Measurements from ENCODE around the gene PAX7. TPM values are rescaled to one million over a fixed set of nuclear protein-coding genes. Genes with fewer than 3 reads are reported as not detected.

PAX7 gene
- total RNA-seq, 2 donors from 2014 or later, result not detected

- no peak for DNase-seq
- Histone ChIP-seq H3K4me3 (no peak overlapping the region), H3K9me3 (no peaks in the 10 kb centered on the region), H3K27ac (no peak overlapping the region), H3K36me3 (replicated peaks in 1 of 2; ENCODE audit: insufficient read depth in 1 of 2, low read depth in 2 of 2) (no peaks in the 10 kb centered on the region), H3K27me3 (no peaks in the 10 kb centered on the region), H3K4me1 (no peaks in the 10 kb centered on the region)
- TF ChIP-seq, protein P1, sequence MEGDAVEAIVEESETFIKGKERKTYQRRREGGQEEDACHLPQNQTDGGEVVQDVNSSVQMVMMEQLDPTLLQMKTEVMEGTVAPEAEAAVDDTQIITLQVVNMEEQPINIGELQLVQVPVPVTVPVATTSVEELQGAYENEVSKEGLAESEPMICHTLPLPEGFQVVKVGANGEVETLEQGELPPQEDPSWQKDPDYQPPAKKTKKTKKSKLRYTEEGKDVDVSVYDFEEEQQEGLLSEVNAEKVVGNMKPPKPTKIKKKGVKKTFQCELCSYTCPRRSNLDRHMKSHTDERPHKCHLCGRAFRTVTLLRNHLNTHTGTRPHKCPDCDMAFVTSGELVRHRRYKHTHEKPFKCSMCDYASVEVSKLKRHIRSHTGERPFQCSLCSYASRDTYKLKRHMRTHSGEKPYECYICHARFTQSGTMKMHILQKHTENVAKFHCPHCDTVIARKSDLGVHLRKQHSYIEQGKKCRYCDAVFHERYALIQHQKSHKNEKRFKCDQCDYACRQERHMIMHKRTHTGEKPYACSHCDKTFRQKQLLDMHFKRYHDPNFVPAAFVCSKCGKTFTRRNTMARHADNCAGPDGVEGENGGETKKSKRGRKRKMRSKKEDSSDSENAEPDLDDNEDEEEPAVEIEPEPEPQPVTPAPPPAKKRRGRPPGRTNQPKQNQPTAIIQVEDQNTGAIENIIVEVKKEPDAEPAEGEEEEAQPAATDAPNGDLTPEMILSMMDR (IDR thresholded peaks at IDR 0.05), result no peak
- ATAC-seq, result no peak
- WGBS, 2 donors, result 60 to 61% methylated on average over 5 of the region's 5 CpGs
- intact Hi-C loops (cut with DNase I), result no loop called here
Measured at GRCh38 chr1:18747671-18748070, 117.0 kb downstream of the PAX7 start.

DNA sequence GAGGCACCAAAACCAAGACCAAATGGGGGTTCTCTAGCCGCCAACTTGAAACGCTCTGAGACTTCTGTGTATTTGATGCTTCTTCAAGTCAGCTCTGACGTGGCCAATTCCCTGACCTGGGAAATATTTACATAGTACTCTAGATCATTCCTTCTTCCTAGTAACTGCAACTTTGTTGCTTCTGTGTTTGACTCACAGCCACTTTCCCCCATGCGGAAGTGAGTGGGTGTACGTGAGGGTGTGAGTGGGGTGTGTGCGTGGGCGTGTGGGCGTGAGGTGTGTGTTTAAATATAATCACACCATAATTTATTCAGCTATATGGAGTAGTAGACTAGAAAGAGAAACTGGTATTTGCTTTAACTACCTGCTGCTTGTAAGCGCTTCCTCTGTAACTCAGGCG lies 117.8 kb downstream of the PAX7 start:
- H3K27ac ChIP-seq, result no peak overlapping the region
- no peaks in the 10 kb centered on the region for H3K36me3 ChIP-seq (replicated peaks in 1 of 2; ENCODE audit: insufficient read depth in 1 of 2, low read depth in 2 of 2)
- TF ChIP-seq POLR2A (IDR thresholded peaks at IDR 0.05), result no peak
- TF ChIP-seq, protein P1 (IDR thresholded peaks at IDR 0.05), result no peak
- intact Hi-C loops (cut with DNase I), result no loop called here
- H3K4me1 ChIP-seq, result no peaks in the 10 kb centered on the region
- H3K27me3 ChIP-seq, result no peaks in the 10 kb centered on the region
- no peak overlapping the region for H3K4me3 ChIP-seq
- no peaks in the 10 kb centered on the region for H3K9me3 ChIP-seq
- 31 to 46% methylated on average over 10 of the region's 10 CpGs for WGBS, 2 donors
- ATAC-seq (no peak), DNase-seq (no peak)

- Histone ChIP-seq H3K27me3 (no peaks in the 10 kb centered on the region), H3K4me1 (no peaks in the 10 kb centered on the region), H3K36me3 (replicated peaks in 1 of 2; ENCODE audit: insufficient read depth in 1 of 2, low read depth in 2 of 2) (no peaks in the 10 kb centered on the region), H3K9me3 (no peaks in the 10 kb centered on the region), H3K27ac (no peak overlapping the region), H3K4me3 (no peak overlapping the region)
- TF ChIP-seq POLR2A (IDR thresholded peaks at IDR 0.05), result no peak
- TF ChIP-seq, protein P1 (IDR thresholded peaks at IDR 0.05), result no peak
- no peak for DNase-seq
- intact Hi-C loops (cut with DNase I), result no loop called here
- ATAC-seq, result no peak
Measured at GRCh38 chr1:18749569-18749968, 118.9 kb downstream of the PAX7 start.

DNA sequence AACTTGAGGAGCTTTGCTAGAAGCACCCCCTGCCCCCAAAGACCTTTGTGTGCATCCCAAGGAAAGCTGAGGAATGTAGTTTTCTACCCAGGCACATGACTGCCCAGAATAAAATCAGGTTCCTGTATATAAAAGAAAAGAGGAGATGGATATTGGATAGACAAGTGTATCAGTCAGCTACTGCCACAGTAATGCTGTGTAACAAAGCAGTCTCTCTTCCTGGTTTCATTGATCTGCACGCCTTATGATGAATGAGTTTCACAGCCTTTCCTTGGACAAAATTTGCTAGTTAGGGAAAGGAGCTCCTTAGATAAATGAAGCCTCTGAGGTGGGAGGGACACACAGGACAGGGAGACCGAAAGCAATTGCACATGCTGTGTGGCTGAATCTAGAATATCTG lies 120.0 kb downstream of the PAX7 start:
- H3K36me3 ChIP-seq (replicated peaks in 1 of 2; ENCODE audit: insufficient read depth in 1 of 2, low read depth in 2 of 2), result no peaks in the 10 kb centered on the region
- no peak for TF ChIP-seq POLR2A (IDR thresholded peaks at IDR 0.05)
- TF ChIP-seq, protein P1 (IDR thresholded peaks at IDR 0.05), result no peak
- H3K9me3 ChIP-seq, result no peaks in the 10 kb centered on the region
- no peak overlapping the region for H3K27ac ChIP-seq
- ATAC-seq (no peak), DNase-seq (no peak)
- intact Hi-C loops (cut with DNase I), result no loop called here
- no peak overlapping the region for H3K4me3 ChIP-seq
- H3K27me3 ChIP-seq, result no peaks in the 10 kb centered on the region
- H3K4me1 ChIP-seq, result no peaks in the 10 kb centered on the region
- 59 to 75% methylated on average over 2 of the region's 2 CpGs for WGBS, 2 donors

GRCh38 chr1:18751425-18751824 lies 120.8 kb downstream of the PAX7 start:
- H3K27me3 ChIP-seq, result no peaks in the 10 kb centered on the region
- no peak overlapping the region for H3K4me3 ChIP-seq
- 34 to 48% methylated on average over 4 of the region's 4 CpGs for WGBS, 2 donors
- no peak for DNase-seq
- H3K27ac ChIP-seq, result no peak overlapping the region
- intact Hi-C loops (cut with DNase I), result no loop called here
- no peaks in the 10 kb centered on the region for H3K4me1 ChIP-seq
- no peaks in the 10 kb centered on the region for H3K9me3 ChIP-seq
- TF ChIP-seq, protein P1 (IDR thresholded peaks at IDR 0.05), result no peak
- TF ChIP-seq POLR2A (IDR thresholded peaks at IDR 0.05), result no peak
- H3K36me3 ChIP-seq (replicated peaks in 1 of 2; ENCODE audit: insufficient read depth in 1 of 2, low read depth in 2 of 2), result no peaks in the 10 kb centered on the region
- ATAC-seq, result no peak

All from body of pancreas (tissue), 4 donors.